Erythroblast (primary cell): ENCODE data around the gene NPLOC4.

ENCODE experiments used
- GATA1 ChIP-seq: IDR thresholded peaks from 2 replicates; pipeline ENCODE4 v1.6.1; 2011; ENCODE audit warnings: low read depth, mild to moderate bottlenecking, control low read depth, low read length, moderate library complexity
- POLR2A ChIP-seq: IDR thresholded peaks from 2 replicates; pipeline ENCODE4 v1.6.1; 2011; ENCODE audit warnings: mild to moderate bottlenecking, low read length

DNA sequence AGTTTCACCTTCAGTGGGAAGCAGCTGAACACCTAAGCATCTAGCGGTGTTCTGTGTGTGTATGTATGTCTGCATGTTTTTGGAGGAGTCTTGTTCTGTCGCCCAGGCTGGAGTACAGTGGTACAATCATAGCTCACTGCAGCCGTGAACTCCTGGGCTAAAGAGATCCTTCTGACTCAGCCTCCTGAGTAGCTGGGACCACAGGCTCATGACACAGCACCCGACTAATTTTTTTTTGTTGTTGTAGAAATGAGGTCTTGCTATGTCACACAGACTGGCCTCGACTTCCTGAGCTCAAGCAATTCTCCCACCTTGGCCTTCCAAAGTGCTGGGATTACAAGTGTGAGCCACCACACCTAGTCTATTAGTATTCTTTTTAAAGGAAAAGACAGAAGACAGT is 54.6 kb downstream of the NPLOC4 start:
- no peak for TF ChIP-seq POLR2A
- no peak for TF ChIP-seq GATA1
